Activated CD4-positive, alpha-beta memory T cell treated with anti-CD3 and anti-CD28 coated beads, Interleukin-2, amount 10 ng/mL, durations not matched to agents 7 days and 5 days (primary cell): ENCODE data around the gene ARFRP1. TPM values are rescaled to one million over a fixed set of nuclear protein-coding genes. Genes with fewer than 3 reads are reported as not detected.
A peak's percentile ranks its signal among the peaks of the same experiment; 100 is the strongest.
"Not testable (repeated sequence)": the region's sequence is repeated elsewhere in the genome, so short reads cannot be mapped to it uniquely, and the experiment has no call there.

Experiments
- CTCF ChIA-PET: fragments of 350-600 bp; sonication (Branson Sonifier 250); formaldehyde crosslinking; loops from one replicate; lab custom pipeline; 2021; ENCODE audit warnings: antibody characterized with exemption, inconsistent platforms; lab: Charles Lee
- POLR2A ChIA-PET: fragments of 350-600 bp; sonication (Branson Sonifier 250); formaldehyde crosslinking; loops from one replicate; lab custom pipeline; 2021; ENCODE audit warnings: antibody characterized with exemption; lab: Charles Lee
- DNase-seq: peaks from one replicate; pipeline ENCODE4 v3.0.0-alpha.2; 2020
- H3K27ac Mint-ChIP-seq: one replicate; pipeline ENCODE4 v1.8.0; 2021; ENCODE audit warnings: mild to moderate bottlenecking, mixed read lengths
- H3K27me3 Mint-ChIP-seq: one replicate; pipeline ENCODE4 v1.8.0; 2021; ENCODE audit warnings: mixed read lengths
- H3K36me3 Mint-ChIP-seq: one replicate; pipeline ENCODE4 v1.8.0; 2021; ENCODE audit warnings: low read depth, mixed read lengths
- H3K4me1 Mint-ChIP-seq: one replicate; pipeline ENCODE4 v1.8.0; 2021; ENCODE audit warnings: mixed read lengths
- H3K4me3 Mint-ChIP-seq: one replicate; pipeline ENCODE4 v1.8.0; 2021; ENCODE audit warnings: mild to moderate bottlenecking, mixed read lengths
- H3K9me3 Mint-ChIP-seq: one replicate; pipeline ENCODE4 v1.8.0; 2021; ENCODE audit warnings: mixed read lengths
- total RNA-seq, 2 experiments: library from RNA; stranded (reverse); gene quantifications; one replicate each; pipeline ENCODE4 v1.2.3, GENCODE V29; 2021

Gene ARFRP1
- total RNA-seq, 2 experiments from 2014 or later = 52.9 to 53.4 TPM

GRCh38 chr20:63734946-63735858, 27.4 kb upstream of the ARFRP1 start:
- Mint-ChIP-seq H3K27me3 (no peaks in the 10 kb centered on the region), H3K4me1 (peaks cover 27% of the 10 kb centered on the region)

GRCh38 chr20:63734111-63734945, 26.6 kb upstream of the ARFRP1 start:
- Mint-ChIP-seq H3K9me3 (no peaks in the 10 kb centered on the region), H3K4me3 (no peak overlapping the region), H3K27ac (peak overlapping the region; percentile 64), H3K27me3 (no peaks in the 10 kb centered on the region), H3K36me3 (peaks cover 38% of the 10 kb centered on the region), H3K4me1 (peaks cover 27% of the 10 kb centered on the region)
- POLR2A ChIA-PET = interaction anchor here (7.3 kb wide), 1 partner anchor 29 kb away, joined by 120 read pairs; the partner anchor contains the start of genes ARFRP1 and ZGPAT
- CTCF ChIA-PET = interaction anchor here (0.6 to 0.7 kb wide), 2 partner anchors 26 to 50 kb away, joined by 3 read pairs; partner anchors contain the start of genes ARFRP1 and ZGPAT
- no peak for DNase-seq

More at GRCh38 chr20:63734946-63735858, 27.4 kb upstream of the ARFRP1 start:
- H3K27ac Mint-ChIP-seq = peak overlapping the region; percentile 95
- CTCF ChIA-PET = interaction anchor here (0.6 to 3.1 kb wide), 7 partner anchors 10 to 77 kb away, joined by 3 to 35 read pairs (median 4); partner anchors contain the start of genes ARFRP1, RTEL1 and ZGPAT
- DNase-seq = no peak
- H3K4me3 Mint-ChIP-seq = peak overlapping the region; percentile 86
- POLR2A ChIA-PET = interaction anchor here (0.7 to 7.3 kb wide), 15 partner anchors 6 to 307 kb away, joined by 3 to 120 read pairs (median 6); partner anchors contain the start of genes ARFRP1, PRPF6, RTEL1 and SAMD10
- H3K9me3 Mint-ChIP-seq = no peaks in the 10 kb centered on the region
- peaks cover 31% of the 10 kb centered on the region for H3K36me3 Mint-ChIP-seq

GRCh38 chr20:63733579-63734081, 25.9 kb upstream of the ARFRP1 start:
- peaks cover 28% of the 10 kb centered on the region for H3K4me1 Mint-ChIP-seq
- H3K27me3 Mint-ChIP-seq = no peaks in the 10 kb centered on the region
- DNase-seq = no peak
- H3K9me3 Mint-ChIP-seq = no peaks in the 10 kb centered on the region
- ChIA-PET POLR2A (interaction anchor here (7.3 kb wide), 1 partner anchor 28 kb away, joined by 120 read pairs; the partner anchor contains the start of genes ARFRP1 and ZGPAT), CTCF (no interaction called here)
- H3K4me3 Mint-ChIP-seq = no peak overlapping the region
- H3K36me3 Mint-ChIP-seq = peaks cover 42% of the 10 kb centered on the region
- peak overlapping the region; percentile 64 for H3K27ac Mint-ChIP-seq

GRCh38 chr20:63733117-63733516, 25.3 kb upstream of the ARFRP1 start:
- no peak overlapping the region for H3K4me3 Mint-ChIP-seq
- peaks cover 47% of the 10 kb centered on the region for H3K36me3 Mint-ChIP-seq
- CTCF ChIA-PET = no interaction called here
- no peaks in the 10 kb centered on the region for H3K27me3 Mint-ChIP-seq
- no peak for DNase-seq
- POLR2A ChIA-PET = interaction anchor here (7.3 kb wide), 1 partner anchor 28 kb away, joined by 120 read pairs; the partner anchor contains the start of genes ARFRP1 and ZGPAT
- H3K27ac Mint-ChIP-seq = no peak overlapping the region
- peaks cover 34% of the 10 kb centered on the region for H3K4me1 Mint-ChIP-seq
- H3K9me3 Mint-ChIP-seq = no peaks in the 10 kb centered on the region

GRCh38 chr20:63732118-63733095, 24.6 kb upstream of the ARFRP1 start:
- H3K36me3 Mint-ChIP-seq = peaks cover 50% of the 10 kb centered on the region
- POLR2A ChIA-PET = interaction anchor here (7.3 kb wide), 1 partner anchor 27 kb away, joined by 120 read pairs; the partner anchor contains the start of genes ARFRP1 and ZGPAT
- H3K4me3 Mint-ChIP-seq = no peak overlapping the region
- peaks cover 40% of the 10 kb centered on the region for H3K4me1 Mint-ChIP-seq
- H3K9me3 Mint-ChIP-seq = no peaks in the 10 kb centered on the region
- no peak for DNase-seq
- no peak overlapping the region for H3K27ac Mint-ChIP-seq
- CTCF ChIA-PET = no interaction called here
- no peaks in the 10 kb centered on the region for H3K27me3 Mint-ChIP-seq

- H3K4me1 Mint-ChIP-seq = peaks cover 43% of the 10 kb centered on the region
- no peak overlapping the region for H3K27ac Mint-ChIP-seq
- peaks cover 3% of the 10 kb centered on the region for H3K9me3 Mint-ChIP-seq
- peaks cover 53% of the 10 kb centered on the region for H3K36me3 Mint-ChIP-seq
- no peak for DNase-seq
- POLR2A ChIA-PET = interaction anchor here (1.9 kb wide), 1 partner anchor 23 kb away, joined by 8 read pairs; the partner anchor contains the start of genes ARFRP1 and ZGPAT
- no peak overlapping the region for H3K4me3 Mint-ChIP-seq
- CTCF ChIA-PET = interaction anchor here (0.7 kb wide), 1 partner anchor 25 kb away, joined by 3 read pairs; no protein-coding TSS in a partner anchor
- no peaks in the 10 kb centered on the region for H3K27me3 Mint-ChIP-seq
Observed at GRCh38 chr20:63731410-63731809, 23.6 kb upstream of the ARFRP1 start.

GRCh38 chr20:63730189-63730733, 22.5 kb upstream of the ARFRP1 start:
- peaks cover 52% of the 10 kb centered on the region for H3K36me3 Mint-ChIP-seq
- DNase-seq, H3K27ac Mint-ChIP-seq, CTCF ChIA-PET, H3K4me3 Mint-ChIP-seq, H3K9me3 Mint-ChIP-seq, H3K27me3 Mint-ChIP-seq: not testable (repeated sequence)
- H3K4me1 Mint-ChIP-seq = peaks cover 34% of the 10 kb centered on the region
- POLR2A ChIA-PET = interaction anchor here (1.6 to 3.8 kb wide), 4 partner anchors 7 to 22 kb away, joined by 4 to 29 read pairs (median 8); partner anchors contain the start of genes ARFRP1, LIME1, SLC2A4RG and ZGPAT

GRCh38 chr20:63722967-63723622, 15.3 kb upstream of the ARFRP1 start:
- not testable (repeated sequence) for H3K4me3 Mint-ChIP-seq, H3K27me3 Mint-ChIP-seq, DNase-seq, H3K27ac Mint-ChIP-seq
- ChIA-PET POLR2A (interaction anchor here (0.6 to 1.1 kb wide), 3 partner anchors 14 to 142 kb away, joined by 3 read pairs; partner anchors contain the start of genes LIME1 and TPD52L2), CTCF (interaction anchor here (5.2 kb wide), 1 partner anchor 15 kb away, joined by 13 read pairs; the partner anchor contains the start of genes ARFRP1 and ZGPAT)
- H3K36me3 Mint-ChIP-seq = peaks cover 71% of the 10 kb centered on the region
- H3K4me1 Mint-ChIP-seq = peaks cover 38% of the 10 kb centered on the region
- H3K9me3 Mint-ChIP-seq = peaks cover 18% of the 10 kb centered on the region

GRCh38 chr20:63718996-63719395, 11.2 kb upstream of the ARFRP1 start:
- H3K27ac Mint-ChIP-seq = no peak overlapping the region
- POLR2A ChIA-PET = no interaction called here
- no peaks in the 10 kb centered on the region for H3K27me3 Mint-ChIP-seq
- H3K4me1 Mint-ChIP-seq = peaks cover 37% of the 10 kb centered on the region
- peaks cover 79% of the 10 kb centered on the region for H3K36me3 Mint-ChIP-seq
- H3K9me3 Mint-ChIP-seq = peaks cover 12% of the 10 kb centered on the region
- DNase-seq = no peak
- CTCF ChIA-PET = interaction anchor here (5.2 kb wide), 1 partner anchor 11 kb away, joined by 13 read pairs; the partner anchor contains the start of genes ARFRP1 and ZGPAT
- no peak overlapping the region for H3K4me3 Mint-ChIP-seq

- Mint-ChIP-seq H3K27ac (no peak overlapping the region), H3K4me3 (no peak overlapping the region), H3K4me1 (peaks cover 47% of the 10 kb centered on the region), H3K9me3 (peaks cover 15% of the 10 kb centered on the region), H3K36me3 (peaks cover 85% of the 10 kb centered on the region), H3K27me3 (no peaks in the 10 kb centered on the region)
- POLR2A ChIA-PET = no interaction called here
- DNase-seq = no peak
- CTCF ChIA-PET = interaction anchor here (0.8 to 1.5 kb wide), 2 partner anchors 9 to 21 kb away, joined by 3 read pairs; partner anchors contain the start of gene LIME1
Observed at GRCh38 chr20:63714858-63715257, 7.1 kb upstream of the ARFRP1 start.
